ENCODE results near the gene SHISA7. TPM values are rescaled to one million over a fixed set of nuclear protein-coding genes. Genes with fewer than 3 reads are reported as not detected.

Gene SHISA7
- total RNA-seq, 4 donors from 2014 or later, result not detected

- peaks cover 0 to 16% (median 0%) of the 10 kb centered on the region in 4 donors for H3K27me3 ChIP-seq
- WGBS, 2 donors, result 85 to 89% methylated on average over 7 to 12 of the region's 53 CpGs
- peak overlapping the region; percentile 77 to 94 (median 88) for H3K27ac ChIP-seq
- peaks cover 0 to 30% (median 21%) of the 10 kb centered on the region in 3 donors for H3K36me3 ChIP-seq
- DNase-seq, result no peak
- no peaks in the 10 kb centered on the region for H3K9me3 ChIP-seq
- no peak overlapping the region for H3K4me3 ChIP-seq
- TF ChIP-seq POLR2A (IDR thresholded peaks at IDR 0.05) (no peak), CTCF (IDR thresholded peaks at IDR 0.05) (no peak)
- peaks cover 35 to 68% (median 42%) of the 10 kb centered on the region in 3 donors for H3K4me1 ChIP-seq
- intact Hi-C loops (cut with DNase I), result no loop called here
These were observed 43.2 kb upstream of the SHISA7 start for GRCh38 chr19:55486043-55486970.

DNA sequence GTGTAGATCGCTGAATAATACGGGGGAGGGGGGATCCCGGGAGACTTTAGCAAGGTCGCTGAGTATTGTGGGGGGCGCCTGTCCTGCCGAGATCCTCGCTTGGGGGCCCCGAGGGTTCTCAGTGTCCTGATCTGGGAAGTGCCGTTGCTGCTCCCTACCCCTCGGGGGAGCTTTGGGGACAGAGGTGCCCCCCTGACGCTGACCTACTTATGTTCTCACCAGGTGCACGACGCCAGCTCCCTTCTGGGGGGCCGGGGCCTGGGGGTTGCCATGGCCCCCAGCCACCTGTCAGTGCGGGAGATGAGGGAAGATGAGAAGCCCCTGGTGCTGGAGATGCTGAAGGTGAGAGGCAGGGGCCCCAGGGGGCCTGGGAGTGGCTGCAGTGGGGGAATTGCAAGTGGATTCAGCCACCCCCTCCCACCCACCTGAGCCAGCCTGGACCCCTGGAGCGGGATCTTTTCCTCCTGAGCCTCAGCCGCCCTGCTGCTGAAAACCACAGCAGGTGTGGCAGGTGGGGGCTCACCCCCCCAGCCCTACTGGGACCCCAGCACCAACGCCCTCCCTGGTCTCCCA lies 42.4 kb upstream of the SHISA7 start:
- no peak for TF ChIP-seq POLR2A (IDR thresholded peaks at IDR 0.05)
- no peak for TF ChIP-seq CTCF (IDR thresholded peaks at IDR 0.05)
- intact Hi-C loops (cut with DNase I), result no loop called here
- Histone ChIP-seq H3K4me1 (peaks cover 35 to 61% (median 42%) of the 10 kb centered on the region in 3 donors), H3K9me3 (no peaks in the 10 kb centered on the region), H3K27me3 (peaks cover 0 to 9% (median 0%) of the 10 kb centered on the region in 4 donors), H3K4me3 (peak overlapping the region; percentile 27 to 82 (median 56)), H3K27ac (peak overlapping the region; percentile 77 to 94 (median 88)), H3K36me3 (peaks cover 0 to 37% (median 21%) of the 10 kb centered on the region in 3 donors)
- DNase-seq, result no peak
- WGBS, 2 donors, result 52 to 100% methylated on average over 1 to 2 of the region's 18 CpGs

DNA sequence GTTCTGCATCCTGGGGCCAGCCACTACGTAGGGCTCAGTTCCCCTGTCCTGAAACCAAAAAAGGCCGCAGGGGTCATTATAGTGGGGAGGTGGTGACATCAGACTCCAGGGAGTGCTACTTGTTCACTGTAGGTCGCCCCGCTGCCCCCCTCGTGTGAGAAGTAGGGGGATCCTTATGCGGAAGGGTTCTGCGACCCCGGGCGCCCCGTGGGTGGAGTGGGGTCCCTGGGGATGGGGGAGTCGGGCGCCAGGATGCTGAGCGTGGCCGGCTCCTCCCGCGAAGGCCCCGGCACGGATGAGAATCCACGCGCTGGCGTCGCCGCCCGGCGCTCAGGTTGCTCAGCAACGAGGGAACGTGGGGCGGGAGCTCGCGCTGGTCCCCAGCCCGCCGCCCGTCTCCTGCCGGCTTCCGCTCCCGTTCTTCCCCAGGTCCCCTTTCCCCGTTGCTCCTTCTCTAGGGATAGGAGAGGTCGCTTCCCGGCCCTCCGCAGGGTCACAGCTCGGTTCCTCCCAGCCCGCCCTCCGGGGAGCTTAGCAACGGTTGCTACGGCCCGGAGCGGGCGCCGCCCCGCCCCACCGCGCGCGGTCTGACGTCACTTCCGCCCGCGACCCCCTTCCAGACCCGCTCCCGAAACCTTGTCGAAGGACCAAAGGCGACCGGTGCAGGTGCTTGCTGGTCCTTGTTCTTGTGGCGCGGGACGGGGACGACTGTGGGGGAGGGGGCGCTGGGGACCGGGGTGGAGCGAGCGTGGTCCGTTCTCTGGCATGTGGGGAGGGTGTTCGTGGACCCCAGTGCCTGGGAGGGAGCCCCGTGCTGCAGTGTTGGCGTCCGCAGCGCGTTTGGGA lies 41.7 kb upstream of the SHISA7 start, which contains the start of gene NAT14:
Gene NAT14 (plus strand): TSS at position 596 of the 846 bp plus-strand sequence. CDS start 521 bp downstream, outside the sequence.
- Histone ChIP-seq H3K9me3 (no peaks in the 10 kb centered on the region), H3K4me3 (peak within 1 kb of the TSS; percentile 27 to 82 (median 56)), H3K27me3 (peaks cover 0 to 9% (median 0%) of the 10 kb centered on the region in 4 donors), H3K36me3 (peaks cover 0 to 37% (median 21%) of the 10 kb centered on the region in 3 donors), H3K4me1 (peaks cover 35 to 61% (median 42%) of the 10 kb centered on the region in 3 donors), H3K27ac (peak within 1 kb of the TSS; percentile 77 to 94 (median 88))
- intact Hi-C loops (cut with DNase I), result no loop called here
- 0% methylated on average over 11 to 30 of the region's 78 CpGs for WGBS, 2 donors
- no peak for DNase-seq
- no peak for TF ChIP-seq CTCF (IDR thresholded peaks at IDR 0.05)
- TF ChIP-seq POLR2A (IDR thresholded peaks at IDR 0.05), result no peak

GRCh38 chr19:55483706-55484592 lies 40.8 kb upstream of the SHISA7 start:
- WGBS, 2 donors, result 74 to 82% methylated on average over 10 to 12 of the region's 46 CpGs
- intact Hi-C loops (cut with DNase I), result no loop called here
- Histone ChIP-seq H3K9me3 (no peaks in the 10 kb centered on the region), H3K27me3 (peaks cover 0 to under 1% (median 0%) of the 10 kb centered on the region in 4 donors), H3K36me3 (peaks cover 0 to 37% (median 21%) of the 10 kb centered on the region in 3 donors), H3K4me3 (peak overlapping the region in 2 of 4 donors; percentile 61 to 82), H3K4me1 (peaks cover 35 to 53% (median 36%) of the 10 kb centered on the region in 3 donors), H3K27ac (peak overlapping the region in 3 of 4 donors; percentile 86 to 94 (median 90))
- TF ChIP-seq POLR2A (IDR thresholded peaks at IDR 0.05), result no peak
- no peak for TF ChIP-seq CTCF (IDR thresholded peaks at IDR 0.05)
- no peak for DNase-seq

All from esophagus squamous epithelium (tissue), 5 donors.